GM21529 (cell line): ENCODE measurements around the gene THSD8.

ENCODE experiments used
- ATAC-seq: cut with Tn5 transposase; IDR thresholded peaks from one replicate; pipeline ENCODE4 v1.9.1; 2021; ENCODE audit not compliant: unreplicated experiment

Gene THSD8

DNA sequence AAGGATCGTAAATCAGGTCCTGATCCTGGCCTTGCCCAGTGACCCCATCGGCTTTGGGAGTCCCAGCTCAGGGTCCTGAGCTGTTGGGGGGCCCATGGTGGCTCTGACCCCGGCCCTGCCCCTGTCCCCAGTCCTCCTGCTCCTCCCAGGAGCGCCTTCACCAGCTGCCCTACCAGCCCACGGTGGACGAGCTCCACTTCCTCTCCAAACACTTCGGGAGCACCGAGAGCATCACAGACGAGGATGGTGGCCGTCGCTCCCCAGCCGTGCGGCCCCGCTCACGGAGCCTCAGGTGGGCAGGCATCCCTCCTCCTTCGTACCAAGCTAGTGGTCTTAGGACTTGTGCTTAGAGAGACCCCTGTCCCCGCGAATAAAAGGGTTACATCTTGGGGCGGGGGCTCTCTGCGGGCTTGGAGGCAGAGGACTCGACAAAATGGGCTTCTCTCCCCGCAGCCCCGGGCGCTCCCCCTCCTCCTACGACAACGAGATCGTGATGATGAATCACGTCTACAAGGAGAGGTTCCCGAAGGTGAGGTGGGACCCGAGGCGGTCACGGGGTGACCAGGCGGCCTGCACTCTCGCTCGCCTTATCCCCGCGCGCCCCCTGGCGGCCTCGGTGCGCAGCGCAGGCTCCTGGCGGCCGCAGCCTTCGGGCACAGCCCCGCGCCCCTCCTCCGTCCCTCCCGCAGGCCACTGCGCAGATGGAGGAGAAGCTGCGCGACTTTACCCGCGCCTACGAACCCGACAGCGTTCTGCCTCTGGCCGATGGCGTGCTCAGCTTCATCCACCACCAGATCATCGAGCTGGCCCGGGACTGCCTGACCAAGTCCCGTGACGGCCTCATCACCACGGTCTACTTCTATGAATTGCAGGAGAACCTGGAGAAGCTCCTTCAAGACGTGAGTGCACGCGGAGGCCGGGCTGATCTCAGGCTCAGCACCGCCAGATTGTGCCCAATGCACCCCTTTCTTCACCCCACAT lies 45.6 kb downstream of the THSD8 start:
- ATAC-seq, result no peak
